Measurements from ENCODE around the gene RSF1.

- TF ChIP-seq, protein P1, sequence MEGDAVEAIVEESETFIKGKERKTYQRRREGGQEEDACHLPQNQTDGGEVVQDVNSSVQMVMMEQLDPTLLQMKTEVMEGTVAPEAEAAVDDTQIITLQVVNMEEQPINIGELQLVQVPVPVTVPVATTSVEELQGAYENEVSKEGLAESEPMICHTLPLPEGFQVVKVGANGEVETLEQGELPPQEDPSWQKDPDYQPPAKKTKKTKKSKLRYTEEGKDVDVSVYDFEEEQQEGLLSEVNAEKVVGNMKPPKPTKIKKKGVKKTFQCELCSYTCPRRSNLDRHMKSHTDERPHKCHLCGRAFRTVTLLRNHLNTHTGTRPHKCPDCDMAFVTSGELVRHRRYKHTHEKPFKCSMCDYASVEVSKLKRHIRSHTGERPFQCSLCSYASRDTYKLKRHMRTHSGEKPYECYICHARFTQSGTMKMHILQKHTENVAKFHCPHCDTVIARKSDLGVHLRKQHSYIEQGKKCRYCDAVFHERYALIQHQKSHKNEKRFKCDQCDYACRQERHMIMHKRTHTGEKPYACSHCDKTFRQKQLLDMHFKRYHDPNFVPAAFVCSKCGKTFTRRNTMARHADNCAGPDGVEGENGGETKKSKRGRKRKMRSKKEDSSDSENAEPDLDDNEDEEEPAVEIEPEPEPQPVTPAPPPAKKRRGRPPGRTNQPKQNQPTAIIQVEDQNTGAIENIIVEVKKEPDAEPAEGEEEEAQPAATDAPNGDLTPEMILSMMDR (IDR thresholded peaks at IDR 0.05) = no peak
- no peak for TF ChIP-seq POLR2A (IDR thresholded peaks at IDR 0.05)
These were observed 158.9 kb downstream of the RSF1 start for GRCh38 chr11:77661670-77662069.
